Loucy (cell line): ENCODE measurements around the gene WNT9A.

ENCODE experiments used
- H2AFZ ChIP-seq: fragments of 200-600 bp; sonication (generic); 2 replicates; pipeline ENCODE4 v1.6.0; 2016; ENCODE audit warnings: antibody characterized with exemption, mild to moderate bottlenecking, low read length, moderate library complexity
- H3F3A ChIP-seq: fragments of 200-600 bp; 2 replicates; pipeline ENCODE4 v1.6.0; 2016; ENCODE audit warnings: antibody characterized with exemption, low read depth, mild to moderate bottlenecking
- H3K27me3 ChIP-seq: fragments of 200-600 bp; sonication (generic); 2 replicates; pipeline ENCODE4 v1.6.1; 2014; ENCODE audit warnings: low read length, mild to moderate bottlenecking; ENCODE audit not compliant: insufficient read depth, poor library complexity, severe bottlenecking
- H3K36me3 ChIP-seq: fragments of 200-600 bp; sonication (generic); 2 replicates; pipeline ENCODE4 v1.6.1; 2016; ENCODE audit warnings: low read length; ENCODE audit not compliant: insufficient read depth
- H3K4me1 ChIP-seq: fragments of 200-600 bp; sonication (generic); 2 replicates; pipeline ENCODE4 v1.5.1; 2014; ENCODE audit warnings: low read length, mild to moderate bottlenecking; ENCODE audit not compliant: insufficient read depth, poor library complexity, severe bottlenecking
- H3K4me2 ChIP-seq: fragments of 200-600 bp; sonication (generic); 2 replicates; pipeline ENCODE4 v1.6.0; 2014; ENCODE audit warnings: antibody characterized with exemption, low read length, low read depth, mild to moderate bottlenecking; ENCODE audit not compliant: poor library complexity, severe bottlenecking
- H3K4me3 ChIP-seq: fragments of 200-600 bp; sonication (generic); 2 replicates; pipeline ENCODE4 v1.5.1; 2014; ENCODE audit warnings: low read length, mild to moderate bottlenecking, mixed read lengths; ENCODE audit not compliant: poor library complexity, severe bottlenecking
- H3K79me2 ChIP-seq: fragments of 200-600 bp; sonication (generic); 2 replicates; pipeline ENCODE4 v1.6.1; 2014; ENCODE audit warnings: low read length; ENCODE audit not compliant: insufficient read depth
- H3K9ac ChIP-seq: fragments of 200-600 bp; sonication (generic); 2 replicates; pipeline ENCODE4 v1.6.0; 2014; ENCODE audit warnings: mild to moderate bottlenecking, low read depth, low read length, moderate library complexity; ENCODE audit not compliant: poor library complexity, severe bottlenecking
- H3K9me2 ChIP-seq: fragments of 200-600 bp; sonication (generic); replicated peaks from 2 replicates; pipeline ENCODE4 v1.6.1; 2016; ENCODE audit warnings: low read depth, low read length, mixed read lengths
- H3K9me3 ChIP-seq: fragments of 200-600 bp; sonication (generic); 2 replicates; pipeline ENCODE4 v1.6.1; 2014; ENCODE audit warnings: mild to moderate bottlenecking, antibody characterized with exemption, low read length, low read depth; ENCODE audit not compliant: insufficient read depth
- H4K20me1 ChIP-seq: fragments of 200-600 bp; sonication (generic); 2 replicates; pipeline ENCODE4 v1.6.0; 2014; ENCODE audit warnings: antibody characterized with exemption, low read length, mild to moderate bottlenecking; ENCODE audit not compliant: insufficient read depth, poor library complexity, severe bottlenecking
- CTCF ChIP-seq: fragments of 200-600 bp; sonication (generic); conservative IDR thresholded peaks from 2 replicates; pipeline ENCODE4 v1.5.1; 2014; ENCODE audit warnings: mild to moderate bottlenecking, antibody characterized with exemption, low read length
- EZH2phosphoT487 ChIP-seq: fragments of 200-600 bp; IDR thresholded peaks from 2 replicates; pipeline ENCODE4 v1.6.1; 2018; ENCODE audit warnings: antibody characterized with exemption, mild to moderate bottlenecking, moderate library complexity, borderline replicate concordance

Gene WNT9A

GRCh38 chr1:227893949-227894721 is 53.6 kb downstream of the WNT9A start:
- Histone ChIP-seq H3K9ac (no peak overlapping the region), H4K20me1 (no peaks in the 10 kb centered on the region), H3K36me3 (no peaks in the 10 kb centered on the region), H3K4me1 (no peaks in the 10 kb centered on the region), H3K79me2 (no peaks in the 10 kb centered on the region), H3K9me2 (no peaks in the 10 kb centered on the region), H2AFZ (no peak overlapping the region), H3F3A (no peaks in the 10 kb centered on the region), H3K4me2 (no peak overlapping the region), H3K9me3 (no peaks in the 10 kb centered on the region; the same call in 1 of the 2 replicates), H3K4me3 (no peak overlapping the region), H3K27me3 (no peaks in the 10 kb centered on the region)
- TF ChIP-seq CTCF (no peak), EZH2phosphoT487 (no peak)

- Histone ChIP-seq H3K9me2 (no peaks in the 10 kb centered on the region), H2AFZ (no peak overlapping the region)
These were observed 54.3 kb downstream of the WNT9A start for GRCh38 chr1:227893300-227893948.

GRCh38 chr1:227892489-227893299 is 55.0 kb downstream of the WNT9A start:
- TF ChIP-seq CTCF: no peak
- TF ChIP-seq EZH2phosphoT487: no peak
- H3K9ac ChIP-seq: no peak overlapping the region
- H3K4me1 ChIP-seq: no peaks in the 10 kb centered on the region
- no peaks in the 10 kb centered on the region; the same call in 1 of the 2 replicates for H3K9me3 ChIP-seq
- H3K36me3 ChIP-seq: no peaks in the 10 kb centered on the region
- H2AFZ ChIP-seq: no peak overlapping the region
- H3F3A ChIP-seq: no peaks in the 10 kb centered on the region
- H3K9me2 ChIP-seq: no peaks in the 10 kb centered on the region
- no peaks in the 10 kb centered on the region for H3K79me2 ChIP-seq
- no peak overlapping the region for H3K4me3 ChIP-seq
- H3K27me3 ChIP-seq: no peaks in the 10 kb centered on the region
- H4K20me1 ChIP-seq: no peaks in the 10 kb centered on the region
- H3K4me2 ChIP-seq: no peak overlapping the region

More at GRCh38 chr1:227893300-227893948, 54.3 kb downstream of the WNT9A start:
- Histone ChIP-seq H3K9me3 (no peaks in the 10 kb centered on the region; the same call in 1 of the 2 replicates), H3K79me2 (no peaks in the 10 kb centered on the region), H3K4me1 (no peaks in the 10 kb centered on the region), H3K4me2 (no peak overlapping the region), H3K27me3 (no peaks in the 10 kb centered on the region), H3K4me3 (no peak overlapping the region), H3F3A (no peaks in the 10 kb centered on the region), H3K36me3 (no peaks in the 10 kb centered on the region), H4K20me1 (no peaks in the 10 kb centered on the region), H3K9ac (no peak overlapping the region)
- TF ChIP-seq EZH2phosphoT487: no peak
- TF ChIP-seq CTCF: no peak
